GM23338 (cell line): Measurements from ENCODE around the gene HOXB5. TPM values are rescaled to one million over a fixed set of nuclear protein-coding genes. Genes with fewer than 3 reads are reported as not detected.

ENCODE experiments used
- ATAC-seq: fragments of 200-7000 bp; cut with Tn5 transposase; 3 replicates; pipeline ENCODE4 v1.9.1; 2020
- DNase-seq: peaks from one replicate; pipeline ENCODE4 v3.0.0-alpha.2; 2015; ENCODE audit warnings: low spot score
- H2AFZ ChIP-seq: fragments of 200-600 bp; sonication (generic); 2 replicates; pipeline ENCODE4 v1.8.0; 2016; ENCODE audit warnings: antibody characterized with exemption, mild to moderate bottlenecking, moderate library complexity
- H3F3A ChIP-seq: fragments of 200-600 bp; sonication (generic); replicated peaks from 2 replicates; pipeline ENCODE4 v1.8.0; 2017; ENCODE audit warnings: antibody characterized with exemption, mixed run types, low read depth
- H3K27ac ChIP-seq: fragments of 200-600 bp; sonication (generic); 2 replicates; pipeline ENCODE4 v1.6.1; 2016; ENCODE audit warnings: low read depth
- H3K27me3 ChIP-seq: fragments of 200-600 bp; sonication (generic); 2 replicates; pipeline ENCODE4 v1.8.0; 2016; ENCODE audit warnings: mild to moderate bottlenecking, mixed run types, moderate library complexity; ENCODE audit not compliant: insufficient read depth
- H3K36me3 ChIP-seq: fragments of 200-600 bp; sonication (generic); 2 replicates; pipeline ENCODE4 v1.8.0; 2016; ENCODE audit warnings: mild to moderate bottlenecking; ENCODE audit not compliant: insufficient read depth
- H3K4me1 ChIP-seq: fragments of 200-600 bp; sonication (generic); 2 replicates; pipeline ENCODE4 v1.8.0; 2016; ENCODE audit warnings: mild to moderate bottlenecking, moderate library complexity; ENCODE audit not compliant: insufficient read depth
- H3K4me2 ChIP-seq: fragments of 200-600 bp; sonication (generic); 2 replicates; pipeline ENCODE4 v1.7.1; 2017; ENCODE audit warnings: mixed run types
- H3K4me3 ChIP-seq: fragments of 200-600 bp; sonication (generic); 2 replicates; pipeline ENCODE4 v1.6.1; 2016; ENCODE audit warnings: mixed run types
- H3K79me2 ChIP-seq: fragments of 200-600 bp; sonication (generic); replicated peaks from 2 replicates; pipeline ENCODE4 v1.8.0; 2017; ENCODE audit warnings: mild to moderate bottlenecking; ENCODE audit not compliant: insufficient read depth
- H3K9me2 ChIP-seq: fragments of 200-600 bp; sonication (generic); 2 replicates; pipeline ENCODE4 v1.8.0; 2017; ENCODE audit not compliant: insufficient read depth
- H4K20me1 ChIP-seq: fragments of 200-600 bp; sonication (generic); replicated peaks from 2 replicates; pipeline ENCODE4 v1.8.0; 2017; ENCODE audit warnings: mild to moderate bottlenecking; ENCODE audit not compliant: insufficient read depth
- H3K27ac Mint-ChIP-seq: 2 replicates; pipeline ENCODE4 v1.8.0; 2020; ENCODE audit warnings: inconsistent platforms, mild to moderate bottlenecking, moderate library complexity, mixed read lengths
- H3K27me3 Mint-ChIP-seq: 3 replicates; pipeline ENCODE4 v1.8.0; 2022; ENCODE audit warnings: low read depth, mild to moderate bottlenecking, moderate library complexity, mixed read lengths, inconsistent platforms; ENCODE audit not compliant: insufficient read depth, poor library complexity
- H3K36me3 Mint-ChIP-seq: 3 replicates; pipeline ENCODE4 v1.8.0; 2021; ENCODE audit warnings: low read depth, mild to moderate bottlenecking, inconsistent platforms, moderate library complexity, mixed read lengths
- H3K4me1 Mint-ChIP-seq: 3 replicates; pipeline ENCODE4 v1.8.0; 2020; ENCODE audit warnings: mild to moderate bottlenecking, inconsistent platforms, mixed read lengths
- H3K4me3 Mint-ChIP-seq: 3 replicates; pipeline ENCODE4 v1.8.0; 2021; ENCODE audit warnings: moderate library complexity, mild to moderate bottlenecking, inconsistent platforms, mixed read lengths
- H3K9me3 Mint-ChIP-seq: 3 replicates; pipeline ENCODE4 v1.8.0; 2020; ENCODE audit warnings: moderate library complexity, mild to moderate bottlenecking, inconsistent platforms, mixed read lengths
- CREB1 ChIP-seq: fragments of 250-450 bp; sonication (Bioruptor Pico); IDR thresholded peaks from 2 replicates; pipeline ENCODE4 v1.5.0; 2020; ENCODE audit warnings: low read depth, mild to moderate bottlenecking, moderate library complexity
- CTCF ChIP-seq, 2 experiments: fragments of 200-600 bp in 1 of 2; sonication (generic) in 1 of 2; conservative IDR thresholded peaks; 2 replicates each; pipeline versions ENCODE4 v1.5.1 to v1.6.1; 2016 to 2017; ENCODE audit warnings: antibody characterized with exemption in 2 of 2, low read depth in 2 of 2, mild to moderate bottlenecking in 2 of 2, moderate library complexity in 1 of 2
- EZH2 ChIP-seq: fragments of 200-600 bp; sonication (generic); IDR thresholded peaks from one replicate; pipeline ENCODE4 v1.8.0; 2017; ENCODE audit warnings: antibody characterized with exemption, mild to moderate bottlenecking, low read depth; ENCODE audit not compliant: unreplicated experiment
- EZH2phosphoT487 ChIP-seq: fragments of 200-600 bp; sonication (generic); IDR thresholded peaks from one replicate; pipeline ENCODE4 v1.8.1; 2018; ENCODE audit warnings: antibody characterized with exemption; ENCODE audit not compliant: unreplicated experiment
- POLR2AphosphoS5 ChIP-seq: IDR thresholded peaks from 2 replicates; pipeline ENCODE4 v1.6.1; 2016; ENCODE audit warnings: antibody characterized with exemption, low read depth
- REST ChIP-seq: IDR thresholded peaks from one replicate; pipeline ENCODE4 v1.6.1; 2018; ENCODE audit warnings: antibody characterized with exemption; ENCODE audit not compliant: unreplicated experiment
- ZNF114 ChIP-seq: fragments of 250-450 bp; sonication (Bioruptor Pico); IDR thresholded peaks from 2 replicates; pipeline ENCODE4 v1.5.0; 2020; ENCODE audit warnings: mild to moderate bottlenecking, moderate library complexity
- polyA plus RNA-seq: library from polyadenylated mRNA; unstranded; fragments of >200 nt; fragmentation: Nextera tagmentation; extraction: Ambion mirVana; gene quantifications from 2 replicates; pipeline ENCODE4 v1.2.1, GENCODE V29; 2016
- total RNA-seq: library from RNA; depleted of rRNA; stranded (reverse); fragments of >200 nt; shearing (Covaris generic); gene quantifications from 2 replicates; pipeline ENCODE4 v1.2.3, GENCODE V29; 2014

The HOXB5 gene
- total and polyA plus RNA-seq, 2 experiments from 2014 or later: not detected

GRCh38 chr17:48612456-48612853 is 18.9 kb upstream of the HOXB5 start:
- Mint-ChIP-seq H3K36me3 (no peaks in the 10 kb centered on the region; the same call in 2 of the 3 replicates), H3K4me1 (peaks cover 24% of the 10 kb centered on the region), H3K27me3 (peaks cover 99% of the 10 kb centered on the region), H3K4me3 (peak overlapping the region; percentile 2; the same call in 1 of the 3 replicates), H3K27ac (no peak overlapping the region), H3K9me3 (peaks cover 7% of the 10 kb centered on the region; the same call in 2 of the 3 replicates)
- TF ChIP-seq CREB1 (CRISPR knock-in tag): no peak
- TF ChIP-seq POLR2AphosphoS5: no peak
- TF ChIP-seq CTCF (conservative IDR thresholded peaks at IDR 0.05; ENCODE audit: low read depth in 2 of 2): no peak
- TF ChIP-seq ZNF114 (CRISPR knock-in tag): no peak
- peak; percentile 100 for TF ChIP-seq EZH2
- TF ChIP-seq EZH2phosphoT487: peak; percentile 58
- no peaks in the 10 kb centered on the region for H3K9me2 ChIP-seq
- no peaks in the 10 kb centered on the region for H3K79me2 ChIP-seq
- no peak overlapping the region for H3K27ac ChIP-seq
- peaks cover 37% of the 10 kb centered on the region; the same call in 1 of the 2 replicates for H3K4me1 ChIP-seq
- no peak overlapping the region; the same call in 1 of the 2 replicates for H2AFZ ChIP-seq
- H3F3A ChIP-seq: peaks cover 38% of the 10 kb centered on the region
- peak overlapping the region; percentile 60 for H3K4me2 ChIP-seq
- DNase-seq (no peak), ATAC-seq (no peak)
- H3K4me3 ChIP-seq: no peak overlapping the region
- peaks cover 100% of the 10 kb centered on the region for H3K27me3 ChIP-seq
- H3K36me3 ChIP-seq: no peaks in the 10 kb centered on the region
- peaks cover 53% of the 10 kb centered on the region for H4K20me1 ChIP-seq

- peaks cover 37% of the 10 kb centered on the region; the same call in 1 of the 2 replicates for H3K4me1 ChIP-seq
- peaks cover 3% of the 10 kb centered on the region; the same call in 2 of the 3 replicates for H3K9me3 Mint-ChIP-seq
- peaks cover 24% of the 10 kb centered on the region for H3K4me1 Mint-ChIP-seq
- no peaks in the 10 kb centered on the region for H3K79me2 ChIP-seq
- peaks cover 53% of the 10 kb centered on the region for H4K20me1 ChIP-seq
- H3K4me2 ChIP-seq: peak overlapping the region; percentile 60; the same call in 1 of the 2 replicates
- DNase-seq (peak; percentile 72), ATAC-seq (peak; percentile 33)
- H3K27me3 Mint-ChIP-seq: peaks cover 99% of the 10 kb centered on the region
- H3K36me3 Mint-ChIP-seq: no peaks in the 10 kb centered on the region; the same call in 2 of the 3 replicates
- no peak overlapping the region for H2AFZ ChIP-seq
- no peaks in the 10 kb centered on the region; the same call in 1 of the 2 replicates for H3K36me3 ChIP-seq
- H3K9me2 ChIP-seq: no peaks in the 10 kb centered on the region
- TF ChIP-seq REST (no peak), EZH2 (peak; percentile 89)
- peak overlapping the region; percentile 19; the same call in 1 of the 3 replicates for H3K4me3 Mint-ChIP-seq
- H3K27me3 ChIP-seq: peaks cover 100% of the 10 kb centered on the region
- peak overlapping the region; percentile 17; the same call in 1 of the 2 replicates for H3K4me3 ChIP-seq
- H3K27ac ChIP-seq: no peak overlapping the region
- no peak overlapping the region for H3K27ac Mint-ChIP-seq
- H3F3A ChIP-seq: peaks cover 41% of the 10 kb centered on the region
Measured at GRCh38 chr17:48611681-48612455, 18.3 kb upstream of the HOXB5 start.
